Gastrocnemius medialis (tissue), 4 donors: ENCODE results near the gene MIAT. TPM values are rescaled to one million over a fixed set of nuclear protein-coding genes. Genes with fewer than 3 reads are reported as not detected.

ENCODE experiments used
- ATAC-seq, 2 donors: fragments of 150-250 bp; one replicate each; pipeline ENCODE4 v1.9.1; 2016
- DNase-seq, 2 donors: peaks; one replicate each; pipeline ENCODE4 v3.0.0-alpha.2; 2019
- H3K27ac ChIP-seq, 4 donors: fragments of 200-600 bp; sonication (generic); 1 replicate in 1 of 4; 2 replicates in 3 of 4; pipeline ENCODE4 v1.5.1; 2016 to 2018; ENCODE audit warnings: mild to moderate bottlenecking in 2 of 4, moderate library complexity in 1 of 4
- H3K27me3 ChIP-seq, 3 donors: fragments of 200-600 bp; sonication (generic) in 2 of 3; 1 replicate in 1 of 3; 2 replicates in 2 of 3; pipeline versions ENCODE4 v1.5.1 to v1.6.0; 2016 to 2019; ENCODE audit warnings: mild to moderate bottlenecking in 1 of 3, moderate library complexity in 1 of 3
- H3K36me3 ChIP-seq, 2 donors: fragments of 200-600 bp; sonication (generic) in 1 of 2; one replicate each; pipeline ENCODE4 v1.5.1; 2017 to 2018
- H3K4me1 ChIP-seq, 2 donors: fragments of 200-600 bp; sonication (generic) in 1 of 2; one replicate each; pipeline ENCODE4 v1.5.1; 2016 to 2017; ENCODE audit warnings: mild to moderate bottlenecking in 2 of 2
- H3K4me3 ChIP-seq, 4 donors: fragments of 200-600 bp; sonication (generic) in 3 of 4; 1 replicate in 1 of 4; 2 replicates in 3 of 4; pipeline ENCODE4 v1.5.1; 2016 to 2019; ENCODE audit warnings: mild to moderate bottlenecking in 2 of 4
- H3K9me3 ChIP-seq, 3 donors: fragments of 200-600 bp; sonication (generic) in 2 of 3; 1 replicate in 1 of 3; 2 replicates in 2 of 3; pipeline ENCODE4 v1.5.1; 2016 to 2019
- CTCF ChIP-seq, 5 experiments: fragments of 450-650 bp in 3 of 5; fragments of 200-600 bp in 2 of 5; sonication (generic) in 2 of 5; IDR thresholded peaks in 4 of 5; conservative IDR thresholded peaks in 1 of 5; 1 replicate in 4 of 5; 2 replicates in 1 of 5; pipeline ENCODE4 v1.5.1; 2016 to 2019; ENCODE audit warnings: antibody characterized with exemption in 5 of 5, mild to moderate bottlenecking in 3 of 5, moderate library complexity in 3 of 5
- POLR2A ChIP-seq, 2 donors: fragments of 450-650 bp; IDR thresholded peaks; one replicate each; pipeline ENCODE4 v1.6.1; 2017; ENCODE audit warnings: antibody characterized with exemption in 2 of 2, mild to moderate bottlenecking in 2 of 2, moderate library complexity in 2 of 2
- in situ Hi-C, 4 donors: fragments of 200-750 bp; cut with MboI; loops; one replicate each; pipeline versions ENCODE4 v1.15.0 to v1.8.0; 2017; ENCODE audit warnings: low sequenced_read_pairs in 4 of 4
- intact Hi-C: fragments of 100-400 bp; cut with DNase I; formaldehyde crosslinking; loops from one replicate; pipeline ENCODE4 v1.15.1; 2023; ENCODE audit warnings: low total_unique reads
- total RNA-seq, 4 donors: library from RNA; depleted of rRNA; stranded (reverse); fragments of >200 nt; gene quantifications; one replicate each; pipeline versions ENCODE4 v1.1.0 to v1.2.3, GENCODE V29; 2016

Gene MIAT
- total RNA-seq, 4 donors from 2014 or later, result 0.02 to 0.25 (median 0.07) TPM; not detected in 1

DNA sequence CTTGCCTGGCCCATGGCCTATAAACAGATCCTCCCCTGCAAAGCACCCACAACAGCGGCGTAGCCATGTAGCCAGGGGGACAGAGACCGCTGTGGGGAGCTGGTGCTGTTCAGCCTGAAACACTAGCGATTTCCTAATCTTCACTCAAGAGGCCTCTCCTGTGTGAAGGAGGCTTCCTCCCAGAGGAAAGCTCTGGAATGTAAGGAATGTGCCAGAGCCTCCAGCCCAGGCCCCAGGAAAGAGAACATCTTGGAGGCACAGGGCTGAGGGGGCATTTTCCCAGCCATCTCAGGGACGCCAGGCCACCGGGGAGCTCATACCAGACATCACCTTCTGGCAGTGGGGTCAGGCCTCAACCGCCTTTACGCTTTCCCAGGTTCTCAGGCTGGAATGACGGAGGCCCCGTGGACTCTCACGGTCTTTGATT, 24.0 kb downstream of the MIAT start:
- no peaks in the 10 kb centered on the region for H3K4me1 ChIP-seq
- H3K4me3 ChIP-seq, result no peak overlapping the region
- DNase-seq (no peak), ATAC-seq (no peak)
- intact Hi-C loops (no loop called here), in situ Hi-C loops (no loop called here)
- no peaks in the 10 kb centered on the region for H3K27me3 ChIP-seq
- H3K9me3 ChIP-seq, result no peaks in the 10 kb centered on the region
- no peak for TF ChIP-seq CTCF (IDR thresholded peaks at IDR 0.05 in 4 of 5, conservative IDR thresholded peaks at IDR 0.05 in 1 of 5)
- TF ChIP-seq POLR2A (IDR thresholded peaks at IDR 0.05), result no peak
- no peak overlapping the region for H3K27ac ChIP-seq
- H3K36me3 ChIP-seq, result peaks cover 0 to 10% of the 10 kb centered on the region in 2 donors

DNA sequence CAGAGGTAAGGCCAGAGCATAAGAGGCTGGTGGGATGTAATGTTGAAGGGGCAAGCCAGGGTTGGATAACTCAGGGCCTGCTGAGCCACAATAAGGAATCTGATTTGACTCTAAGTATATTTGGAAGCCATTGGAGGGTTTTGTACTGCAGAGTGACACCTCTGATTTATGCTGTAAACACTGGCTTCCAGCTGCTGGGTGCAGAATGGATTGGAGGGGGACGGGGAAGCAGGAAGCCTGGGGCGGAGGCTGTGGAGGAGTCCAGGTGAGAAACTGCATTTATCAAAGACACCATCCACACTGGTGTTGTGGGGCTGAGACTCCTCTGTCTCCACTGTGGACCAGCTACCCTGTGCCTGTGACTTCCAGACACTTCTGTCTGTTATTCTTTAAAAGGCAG, 26.8 kb downstream of the MIAT start:
- in situ Hi-C loops, result no loop called here
- Histone ChIP-seq H3K9me3 (no peaks in the 10 kb centered on the region), H3K27ac (no peak overlapping the region), H3K36me3 (peaks cover 0 to 10% of the 10 kb centered on the region in 2 donors), H3K27me3 (no peaks in the 10 kb centered on the region), H3K4me1 (no peaks in the 10 kb centered on the region), H3K4me3 (no peak overlapping the region)
- ATAC-seq (no peak), DNase-seq (no peak)
- no peak for TF ChIP-seq POLR2A (IDR thresholded peaks at IDR 0.05)
- TF ChIP-seq CTCF (IDR thresholded peaks at IDR 0.05 in 4 of 5, conservative IDR thresholded peaks at IDR 0.05 in 1 of 5), result no peak
- intact Hi-C loops, result no loop called here

DNA sequence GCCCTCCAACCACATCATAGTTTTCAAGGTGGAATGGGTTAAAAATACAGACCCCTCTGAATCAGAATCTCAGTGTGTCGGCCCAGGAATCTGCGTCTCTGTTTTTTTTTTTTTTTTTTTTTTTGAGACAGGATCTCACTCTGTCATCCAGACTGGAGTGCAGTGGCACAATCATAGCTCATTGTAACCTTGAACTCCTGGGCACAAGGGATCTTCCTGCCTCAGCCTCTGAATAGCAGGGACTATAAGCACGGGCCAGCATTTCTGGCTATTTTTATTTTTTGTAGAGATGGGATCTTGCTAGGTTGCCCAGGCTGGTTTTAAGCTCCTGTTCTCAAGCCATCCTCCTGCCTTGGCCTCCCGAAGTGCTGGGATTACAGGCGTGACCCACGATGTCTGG, 28.2 kb downstream of the MIAT start:
- DNase-seq, result no peak
- TF ChIP-seq CTCF (IDR thresholded peaks at IDR 0.05 in 4 of 5, conservative IDR thresholded peaks at IDR 0.05 in 1 of 5) (no peak), POLR2A (IDR thresholded peaks at IDR 0.05) (no peak)
- intact Hi-C loops (no loop called here), in situ Hi-C loops (no loop called here)
- Histone ChIP-seq H3K4me3 (no peak overlapping the region), H3K27me3 (no peaks in the 10 kb centered on the region), H3K36me3 (peaks cover 0 to 10% of the 10 kb centered on the region in 2 donors), H3K4me1 (no peaks in the 10 kb centered on the region), H3K9me3 (no peaks in the 10 kb centered on the region), H3K27ac (no peak overlapping the region)
- no peak for ATAC-seq

GRCh38 chr22:26687439-26687838, 30.1 kb downstream of the MIAT start:
- no peaks in the 10 kb centered on the region for H3K36me3 ChIP-seq
- no peaks in the 10 kb centered on the region for H3K9me3 ChIP-seq
- no peak overlapping the region for H3K4me3 ChIP-seq
- H3K27me3 ChIP-seq, result no peaks in the 10 kb centered on the region
- H3K4me1 ChIP-seq, result no peaks in the 10 kb centered on the region
- TF ChIP-seq CTCF (IDR thresholded peaks at IDR 0.05 in 4 of 5, conservative IDR thresholded peaks at IDR 0.05 in 1 of 5), result no peak
- TF ChIP-seq POLR2A (IDR thresholded peaks at IDR 0.05), result no peak
- intact Hi-C loops, result no loop called here
- no peak for DNase-seq
- no peak for ATAC-seq
- no peak overlapping the region for H3K27ac ChIP-seq
- in situ Hi-C loops, result no loop called here
